Measurements from ENCODE around the gene METTL16.
"Not testable (repeated sequence)": the region's sequence is repeated elsewhere in the genome, so short reads cannot be mapped to it uniquely, and the experiment has no call there.

METTL16 gene

DNA sequence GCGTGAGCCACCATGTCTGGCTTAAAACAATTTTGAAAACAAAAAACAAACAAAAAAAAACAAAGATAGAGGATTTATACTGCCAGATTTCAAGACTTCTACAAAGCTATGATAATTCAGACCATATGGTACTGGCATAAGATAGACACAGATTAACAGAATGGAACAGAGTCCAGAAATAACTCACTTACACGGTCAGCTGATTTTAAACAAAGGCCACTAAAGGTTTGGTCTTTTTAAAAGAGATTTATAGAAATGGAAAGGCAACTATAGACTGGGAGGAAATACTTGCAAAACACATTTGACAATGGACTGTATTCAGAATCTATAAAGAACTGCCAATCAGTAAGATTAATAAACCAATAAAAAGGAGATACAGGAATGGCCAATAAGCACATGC is 62.2 kb downstream of the METTL16 start:
- no peak for DNase-seq

GRCh38 chr17:2447479-2447878 is 64.2 kb downstream of the METTL16 start:
- DNase-seq, result not testable (repeated sequence)

DNA sequence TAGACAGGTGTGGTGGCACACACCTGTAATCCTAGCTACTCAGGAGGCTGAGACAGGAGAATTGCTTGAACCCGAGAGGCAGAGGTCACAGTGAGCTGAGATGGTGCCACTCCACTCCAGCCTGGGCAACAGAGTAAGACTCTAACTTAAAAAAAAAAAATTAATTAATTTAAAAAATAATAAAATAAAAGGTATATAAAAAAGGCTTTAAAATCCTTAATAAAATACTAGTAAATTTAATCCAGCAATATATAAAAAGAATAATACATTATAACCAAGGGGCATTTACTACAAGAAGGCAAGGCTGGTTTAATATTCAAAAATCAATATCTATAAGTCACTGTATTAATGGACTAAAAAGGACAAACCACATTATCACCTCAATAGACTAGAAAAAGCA is 66.0 kb downstream of the METTL16 start:
- no peak for DNase-seq

DNA sequence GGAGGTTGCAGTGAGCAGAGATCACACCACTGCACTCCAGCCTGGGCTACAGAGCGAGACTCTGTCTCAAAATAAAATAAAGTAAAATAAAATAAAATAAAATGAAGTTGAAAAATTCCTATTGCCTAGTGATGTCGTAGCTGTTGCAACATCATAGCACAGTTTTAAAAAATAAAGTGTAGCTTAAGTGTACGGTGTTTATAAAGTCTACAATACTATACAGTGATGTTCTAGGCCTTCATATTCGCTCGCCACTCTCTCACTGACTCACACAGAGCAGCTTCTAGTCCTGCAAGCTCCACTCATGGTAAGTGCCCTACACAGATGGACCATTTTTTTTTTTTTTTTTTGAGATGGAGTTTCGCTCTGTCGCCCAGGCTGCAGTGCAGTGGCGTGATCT is 67.3 kb downstream of the METTL16 start:
- no peak for DNase-seq

DNA sequence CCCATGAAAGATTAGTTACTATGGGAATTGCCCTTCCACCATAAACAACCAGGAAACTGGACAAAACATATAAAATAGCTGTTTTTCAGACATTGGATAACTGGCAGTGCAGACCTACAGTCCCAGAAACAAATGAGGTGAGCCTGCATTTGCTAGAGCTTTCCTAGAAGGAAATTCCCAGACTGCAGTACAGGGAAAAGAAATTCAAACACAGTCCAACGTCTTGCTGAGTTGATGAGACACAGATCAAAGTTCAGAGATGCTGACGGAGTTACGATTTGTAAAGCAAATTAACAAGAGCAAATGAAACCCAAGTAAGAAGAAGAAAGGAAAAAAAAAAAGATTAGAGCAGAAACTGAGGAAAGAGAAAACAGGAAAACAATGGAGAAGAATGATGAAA is 69.5 kb downstream of the METTL16 start:
- no peak for DNase-seq

DNA sequence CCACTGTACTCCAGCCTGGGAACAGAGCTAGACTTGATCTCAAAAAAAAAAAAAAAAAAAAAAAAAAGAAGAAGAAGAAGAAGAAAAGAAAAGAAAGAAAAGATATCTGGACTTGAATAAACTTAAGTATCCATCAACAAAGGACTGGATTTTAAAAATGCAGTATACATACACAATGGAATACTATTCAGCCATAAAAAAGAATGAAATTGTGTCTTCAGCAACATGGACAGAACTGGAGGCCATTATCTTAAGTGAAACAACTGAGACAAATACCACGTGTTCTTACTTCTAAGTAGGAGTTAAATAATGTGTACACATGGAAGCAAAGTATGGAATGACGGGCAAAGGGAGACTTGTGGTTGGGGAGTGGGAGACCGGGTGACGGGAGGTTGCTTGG is 70.8 kb downstream of the METTL16 start:
- DNase-seq, result no peak

- DNase-seq, result not testable (repeated sequence)
Measured at GRCh38 chr17:2439997-2440396, 71.7 kb downstream of the METTL16 start.

- DNase-seq, result no peak
Measured at GRCh38 chr17:2438823-2439222, 72.9 kb downstream of the METTL16 start.

DNA sequence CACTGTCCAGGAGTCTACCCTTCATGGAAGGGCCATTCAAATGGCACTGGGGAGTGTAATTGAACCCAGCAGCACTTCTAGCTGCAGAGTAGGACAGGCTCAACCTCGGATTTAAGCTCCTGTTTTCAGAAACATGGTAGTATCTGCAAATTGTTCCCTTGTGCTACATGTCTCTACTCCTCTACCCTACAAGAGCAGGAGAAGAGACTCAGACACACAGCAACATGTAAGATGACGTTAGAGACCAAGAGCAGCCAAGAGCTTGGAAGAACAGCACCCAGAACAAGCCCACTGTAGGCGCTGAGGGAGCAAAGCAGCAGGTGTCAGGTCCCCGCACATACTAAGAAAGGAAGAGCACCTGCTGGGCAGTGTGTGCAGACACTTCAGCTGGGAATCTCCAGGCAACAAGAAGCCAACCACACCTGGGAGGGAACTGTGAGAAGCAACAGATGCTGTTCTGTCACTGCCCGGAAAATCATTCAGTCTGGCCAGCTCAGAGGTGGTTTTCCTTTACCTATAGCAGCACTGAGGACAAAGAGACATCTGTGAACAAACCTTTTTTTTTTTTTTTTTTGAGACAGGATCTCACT is 75.3 kb downstream of the METTL16 start:
- DNase-seq, result no peak

DNA sequence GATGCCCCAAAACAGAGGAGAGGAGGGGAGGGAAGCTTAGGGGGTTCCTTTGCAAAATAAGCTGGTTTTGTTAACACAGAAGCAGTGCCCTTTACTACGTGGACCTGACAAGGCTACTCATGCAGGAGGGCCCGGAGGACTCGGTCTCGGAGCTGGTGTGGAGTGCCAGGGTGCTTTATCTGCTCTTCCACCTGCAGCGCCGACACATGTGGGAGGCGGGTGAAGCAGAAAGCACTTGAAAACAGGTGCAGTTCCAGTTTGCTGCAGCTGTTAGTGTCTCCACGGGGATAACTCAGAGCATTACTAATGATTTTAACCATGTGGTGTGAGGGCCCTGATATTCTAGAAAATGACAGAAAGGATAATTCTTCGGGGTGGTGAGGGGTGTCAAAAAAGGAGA is 75.8 kb downstream of the METTL16 start:
- DNase-seq, result no peak

GRCh38 chr17:2435181-2435741 is 76.4 kb downstream of the METTL16 start:
- DNase-seq, result no peak

DNA sequence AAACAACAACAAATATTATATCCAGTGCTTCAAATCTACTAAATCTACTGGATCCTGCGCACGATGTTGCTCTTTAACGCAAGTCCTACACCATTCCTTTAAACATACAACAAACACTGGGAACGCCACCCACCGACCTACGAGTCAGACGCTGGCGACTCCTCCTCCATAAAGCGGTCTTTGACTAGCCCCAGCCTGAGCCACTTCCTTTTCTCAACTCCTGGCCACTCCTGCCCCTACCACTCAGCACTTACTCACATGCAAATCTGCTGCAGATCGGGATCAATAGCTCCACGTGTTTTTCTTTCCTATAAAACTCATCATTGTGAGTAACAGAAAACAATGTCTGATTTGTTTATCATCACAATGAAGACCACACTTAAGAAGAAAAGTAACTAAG is 78.0 kb downstream of the METTL16 start:
- DNase-seq, result no peak

DNA sequence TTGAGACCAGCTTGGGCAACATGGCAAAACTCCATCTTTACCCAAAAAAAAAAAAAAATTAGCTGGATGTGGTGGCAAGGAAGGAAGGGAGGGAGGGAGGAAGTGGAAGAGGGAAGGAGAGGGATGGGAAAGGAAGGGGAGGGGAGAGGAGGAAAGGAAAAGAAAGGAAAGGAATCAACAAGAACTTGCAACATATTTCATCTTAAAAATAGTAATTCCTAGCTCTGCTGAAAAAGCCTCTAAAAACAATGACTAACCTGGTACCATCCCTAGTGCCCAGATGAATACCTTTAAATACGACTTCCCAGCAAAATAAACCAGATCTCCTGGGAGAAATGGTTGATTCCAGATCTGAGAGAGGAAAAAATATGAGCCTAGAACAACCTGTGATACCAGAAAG is 83.8 kb downstream of the METTL16 start:
- DNase-seq, result no peak

- DNase-seq, result no peak
Measured at GRCh38 chr17:2427215-2427614, 84.5 kb downstream of the METTL16 start.

DNA sequence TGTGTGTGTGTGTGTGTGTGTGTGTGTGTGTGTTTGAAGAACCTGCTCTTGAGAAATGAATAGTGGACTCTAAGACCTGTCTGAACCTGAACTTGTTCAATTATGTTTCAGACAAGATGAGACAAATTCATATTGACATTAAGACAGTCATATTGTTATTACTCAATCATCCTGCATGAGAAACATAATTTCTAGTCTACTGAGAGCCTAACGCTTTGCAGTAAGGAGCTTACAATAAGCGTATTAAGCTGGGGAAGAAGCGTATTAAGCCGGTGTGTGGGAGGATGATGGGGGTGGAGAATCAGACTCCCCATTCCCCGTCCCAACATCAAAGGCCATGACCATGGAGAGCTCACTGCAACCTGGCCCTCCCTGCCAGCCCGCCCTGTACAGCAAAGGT is 88.4 kb downstream of the METTL16 start:
- DNase-seq, result no peak

DNA sequence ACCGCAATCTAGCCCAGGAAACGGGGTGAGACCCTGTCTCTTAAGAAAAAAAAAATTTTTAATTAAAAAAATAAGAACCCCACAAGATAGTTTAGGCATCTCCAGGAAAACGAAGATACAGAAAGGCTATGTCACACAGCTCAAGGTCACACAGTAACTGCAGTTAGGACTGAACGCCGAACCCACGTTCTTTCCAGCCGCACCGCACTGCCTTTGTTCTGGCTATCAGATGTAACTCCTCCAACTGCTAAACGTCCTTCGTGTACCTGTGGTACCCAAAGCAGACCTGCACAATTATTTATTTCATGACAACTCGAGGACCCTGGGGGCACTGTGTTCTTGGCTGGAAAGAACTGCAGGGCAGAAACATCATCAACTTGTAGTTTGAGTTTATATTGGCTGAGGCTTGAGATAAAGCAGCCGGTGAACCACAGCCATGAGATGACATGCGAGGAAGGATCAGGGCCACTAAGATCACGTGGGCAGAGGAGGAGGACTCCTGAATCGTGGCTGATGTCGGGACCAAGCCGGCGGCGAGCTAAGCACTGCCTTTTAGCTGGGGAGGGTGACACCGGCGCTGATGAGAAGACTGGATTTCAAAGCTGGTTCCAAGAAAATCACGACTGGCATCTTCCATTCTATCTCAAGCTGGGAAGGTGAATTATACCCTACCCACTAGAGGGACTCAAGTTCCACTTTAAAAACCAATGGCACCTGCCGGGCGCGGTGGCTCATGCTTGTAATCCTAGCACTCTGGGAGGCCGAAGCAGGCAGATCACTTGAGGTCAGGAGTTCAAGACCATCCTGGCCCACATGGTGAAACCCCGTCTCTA is 90.2 kb downstream of the METTL16 start:
- DNase-seq, result no peak

- no peak for DNase-seq
Measured at GRCh38 chr17:2420176-2420575, 91.5 kb downstream of the METTL16 start.

DNA sequence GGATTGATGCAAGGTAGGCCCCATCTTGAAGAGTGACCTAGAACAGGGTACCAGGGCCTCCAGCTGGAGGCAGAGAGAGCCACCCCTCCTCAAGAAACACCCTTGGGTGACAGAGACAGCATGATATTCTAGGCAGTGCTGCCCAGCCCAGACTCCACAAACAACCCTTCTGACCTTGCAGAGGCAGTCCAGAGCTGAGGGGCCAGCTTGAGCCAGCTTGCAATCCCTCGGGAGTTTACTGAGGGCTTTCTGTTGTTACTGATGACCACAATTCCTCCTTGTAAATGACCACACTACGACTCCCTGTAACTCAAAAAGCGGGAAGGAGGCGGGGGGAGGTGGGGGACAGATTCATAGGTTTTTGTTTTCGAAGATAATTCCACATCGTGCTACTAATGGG is 92.2 kb downstream of the METTL16 start:
- no peak for DNase-seq

DNA sequence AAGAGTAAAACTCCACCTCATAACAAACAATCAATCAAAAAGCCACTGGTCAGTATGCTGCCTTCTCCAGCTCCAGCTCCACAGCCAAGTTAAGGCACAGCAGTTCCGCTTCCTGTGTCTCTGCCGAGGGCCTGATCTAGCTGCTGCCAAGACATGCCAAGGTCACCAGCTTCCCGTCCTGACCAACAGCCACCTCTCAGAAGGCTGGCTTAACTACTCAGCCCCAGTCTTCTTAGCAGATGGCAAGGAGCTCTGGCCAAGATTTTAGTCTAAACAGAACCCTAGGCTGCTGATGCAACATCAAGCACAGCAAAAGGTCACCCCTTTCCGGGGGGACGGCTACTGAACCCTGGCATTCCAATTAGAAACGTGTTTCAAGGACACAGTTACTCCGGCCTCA is 93.1 kb downstream of the METTL16 start:
- DNase-seq, result no peak

- peak; percentile 82 to 90 for DNase-seq
Measured at GRCh38 chr17:2416010-2416734, 95.5 kb downstream of the METTL16 start.

DNA sequence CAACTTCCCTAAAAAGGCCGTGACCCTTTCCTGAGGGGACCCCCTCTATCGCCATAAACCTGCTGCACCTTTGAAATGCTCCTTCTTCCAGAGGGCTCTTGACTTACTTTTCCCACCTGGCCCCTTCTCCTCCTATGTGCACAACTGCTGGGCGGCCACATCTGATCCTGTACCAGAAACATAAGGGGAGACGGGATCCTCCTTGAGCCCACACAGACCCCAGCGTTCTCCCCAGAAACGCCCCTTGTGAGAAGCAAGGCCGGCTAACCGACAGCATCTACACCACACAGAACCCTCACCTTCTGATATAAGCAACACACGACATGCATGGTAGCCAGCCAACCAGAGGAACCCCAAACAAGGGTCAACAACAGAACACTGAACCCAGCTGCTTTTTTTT is 96.6 kb downstream of the METTL16 start:
- no peak for DNase-seq

DNA sequence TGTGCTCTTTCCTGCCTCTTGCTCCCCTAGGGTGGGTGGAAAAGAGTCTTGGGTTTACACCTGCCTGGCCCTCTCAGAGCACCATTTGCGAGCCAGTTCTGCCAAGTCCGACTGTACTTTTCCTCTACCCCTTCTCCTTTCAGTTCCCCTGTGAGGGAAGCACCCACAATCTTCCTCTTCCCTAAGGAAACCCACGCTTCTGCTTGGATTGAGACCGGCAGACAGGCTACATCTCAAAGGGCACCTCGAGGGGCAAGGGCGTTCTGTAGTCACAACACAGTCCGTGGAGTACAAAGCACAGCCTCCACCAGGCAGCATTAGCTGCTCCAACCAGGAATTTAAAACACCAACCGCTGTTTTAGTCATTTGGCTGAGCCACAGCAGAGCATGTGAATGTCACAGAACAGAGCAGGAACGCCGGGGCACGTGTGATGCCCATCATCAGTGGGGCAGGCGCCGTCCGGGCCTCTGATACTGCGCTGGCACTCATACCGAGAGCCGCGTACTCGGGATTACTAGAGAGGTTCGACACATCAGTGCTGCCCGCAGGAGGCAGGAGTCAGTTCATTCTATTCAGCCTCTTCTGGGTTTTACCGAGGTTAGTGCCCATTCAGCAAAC is 97.1 kb downstream of the METTL16 start:
- DNase-seq, result no peak

- no peak for DNase-seq
Measured at GRCh38 chr17:2412561-2413021, 99.1 kb downstream of the METTL16 start.

Measured in activated CD4-positive, alpha-beta T cell treated with anti-CD3 and anti-CD28 coated beads, Interleukin-2, amount 50 U/mL, for 4 hours (primary cell).